NB4 (cell line): Measurements from ENCODE around the gene STK16.
A peak's percentile ranks its signal among the peaks of the same experiment; 100 is the strongest.

ENCODE experiments used
- DNase-seq: peaks from one replicate; pipeline ENCODE4 v3.0.0; 2010; ENCODE audit warnings: low read depth
- H3K4me3 ChIP-seq: one replicate; pipeline ENCODE4 v1.5.1; 2011; ENCODE audit warnings: mild to moderate bottlenecking, low read depth, low read length, moderate library complexity
- CTCF ChIP-seq: IDR thresholded peaks from one replicate; pipeline ENCODE4 v1.5.1; 2012; ENCODE audit warnings: low read depth, low read length
- MAX ChIP-seq: IDR thresholded peaks from 2 replicates; pipeline ENCODE4 v1.6.1; 2011; ENCODE audit warnings: low read depth, low read length
- MYC ChIP-seq: IDR thresholded peaks from 2 replicates; pipeline ENCODE4 v1.6.1; 2011; ENCODE audit warnings: low read depth, low read length
- POLR2A ChIP-seq: IDR thresholded peaks from 2 replicates; pipeline ENCODE4 v1.6.1; 2011; ENCODE audit warnings: mild to moderate bottlenecking; ENCODE audit not compliant: insufficient read length; ENCODE audit errors: extremely low read depth

The STK16 gene

DNA sequence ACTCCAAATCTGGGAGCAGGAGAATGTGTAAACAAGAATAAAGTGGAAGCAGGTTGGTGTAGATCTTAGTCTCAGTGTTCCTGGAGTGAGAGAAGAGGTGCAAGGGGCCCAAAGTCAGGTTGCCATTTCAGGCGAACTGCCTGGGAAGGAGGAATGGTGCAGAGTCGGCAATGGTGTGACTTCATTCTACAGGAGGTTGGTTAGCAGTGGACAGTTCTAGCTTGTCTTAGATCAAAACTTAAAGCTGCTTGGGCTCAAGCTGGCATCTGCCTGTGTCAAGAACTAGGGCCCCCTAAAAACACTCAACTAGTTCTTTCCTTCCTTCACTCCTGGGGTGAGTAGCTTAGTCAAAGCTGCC is 3.5 kb downstream of the STK16 start:
- TF ChIP-seq MAX: no peak
- no peak for TF ChIP-seq POLR2A
- no peak for TF ChIP-seq CTCF
- no peak for TF ChIP-seq MYC
- no peak for DNase-seq
- H3K4me3 ChIP-seq: peak overlapping the region; percentile 52

- TF ChIP-seq MAX (no peak), CTCF (no peak), POLR2A (peak; percentile 29), MYC (peak; percentile 39; the same call in 1 of the 2 replicates)
- DNase-seq: peak; percentile 94
- peak overlapping the region; percentile 52 for H3K4me3 ChIP-seq
Measured at GRCh38 chr2:219249203-219249980, 4.1 kb downstream of the STK16 start.

- DNase-seq: peak; percentile 73
- peak overlapping the region; percentile 52 for H3K4me3 ChIP-seq
- 0 out of 2 replicates have a peak, but pooled peaks have one; percentile 6 for TF ChIP-seq MAX
- TF ChIP-seq MYC: no peak
- no peak for TF ChIP-seq CTCF
- no peak for TF ChIP-seq POLR2A
Measured at GRCh38 chr2:219250049-219250781, 4.9 kb downstream of the STK16 start.

GRCh38 chr2:219251656-219252055 is 6.4 kb downstream of the STK16 start:
- no peak for TF ChIP-seq MYC
- TF ChIP-seq POLR2A: no peak
- TF ChIP-seq MAX: no peak
- no peak for TF ChIP-seq CTCF
- H3K4me3 ChIP-seq: peak overlapping the region; percentile 66
- peak; percentile 84 for DNase-seq

DNA sequence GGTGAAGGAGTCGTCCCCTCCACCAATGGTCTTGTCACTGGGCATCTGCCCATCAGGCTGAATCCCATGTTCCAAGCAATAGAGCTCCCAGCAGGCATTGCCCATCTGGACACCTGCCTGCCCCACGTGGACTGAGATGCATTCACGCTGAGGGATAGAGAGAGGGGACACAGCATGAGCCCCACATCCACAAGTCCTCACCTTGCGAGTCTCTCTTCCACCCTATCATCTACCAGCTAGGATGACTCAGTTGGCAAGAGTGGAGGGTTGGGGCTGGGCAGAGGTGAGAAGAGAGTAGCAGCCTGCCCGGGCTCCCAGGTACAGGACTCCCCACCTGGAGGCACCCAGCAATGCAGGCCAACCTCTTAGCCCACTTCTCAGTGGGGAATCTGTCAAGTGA is 6.8 kb downstream of the STK16 start:
- H3K4me3 ChIP-seq: peak overlapping the region; percentile 66
- no peak for DNase-seq
- TF ChIP-seq CTCF: no peak
- TF ChIP-seq POLR2A: no peak
- no peak for TF ChIP-seq MAX
- no peak for TF ChIP-seq MYC
